ENCODE measurements around the gene KIF5B.

DNA sequence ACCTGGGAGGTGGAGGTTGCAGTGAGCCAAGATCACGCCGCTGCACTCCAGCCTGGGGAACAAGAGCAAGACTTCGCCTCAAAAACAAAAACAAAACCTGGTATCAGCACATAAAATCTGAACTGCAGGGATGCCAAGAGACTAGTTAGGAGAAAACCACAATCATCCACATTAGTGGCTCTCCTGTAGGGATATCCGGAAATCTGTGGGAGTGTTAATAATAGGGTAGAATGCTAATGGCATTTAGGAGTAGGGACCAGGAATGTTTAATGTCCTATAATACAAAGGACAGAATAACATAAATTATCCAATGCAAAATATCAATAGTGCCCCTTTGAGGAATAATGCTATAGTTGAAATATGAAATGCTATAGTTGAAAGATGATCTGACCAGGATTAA lies 24.3 kb downstream of the KIF5B start:
- TF ChIP-seq, protein P1, sequence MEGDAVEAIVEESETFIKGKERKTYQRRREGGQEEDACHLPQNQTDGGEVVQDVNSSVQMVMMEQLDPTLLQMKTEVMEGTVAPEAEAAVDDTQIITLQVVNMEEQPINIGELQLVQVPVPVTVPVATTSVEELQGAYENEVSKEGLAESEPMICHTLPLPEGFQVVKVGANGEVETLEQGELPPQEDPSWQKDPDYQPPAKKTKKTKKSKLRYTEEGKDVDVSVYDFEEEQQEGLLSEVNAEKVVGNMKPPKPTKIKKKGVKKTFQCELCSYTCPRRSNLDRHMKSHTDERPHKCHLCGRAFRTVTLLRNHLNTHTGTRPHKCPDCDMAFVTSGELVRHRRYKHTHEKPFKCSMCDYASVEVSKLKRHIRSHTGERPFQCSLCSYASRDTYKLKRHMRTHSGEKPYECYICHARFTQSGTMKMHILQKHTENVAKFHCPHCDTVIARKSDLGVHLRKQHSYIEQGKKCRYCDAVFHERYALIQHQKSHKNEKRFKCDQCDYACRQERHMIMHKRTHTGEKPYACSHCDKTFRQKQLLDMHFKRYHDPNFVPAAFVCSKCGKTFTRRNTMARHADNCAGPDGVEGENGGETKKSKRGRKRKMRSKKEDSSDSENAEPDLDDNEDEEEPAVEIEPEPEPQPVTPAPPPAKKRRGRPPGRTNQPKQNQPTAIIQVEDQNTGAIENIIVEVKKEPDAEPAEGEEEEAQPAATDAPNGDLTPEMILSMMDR (IDR thresholded peaks at IDR 0.05; ENCODE audit: insufficient read depth, low read depth, low read length), result no peak
- TF ChIP-seq EZH2 (IDR thresholded peaks at IDR 0.05; ENCODE audit: insufficient read depth, low read length), result no peak

Measured in astrocyte (in vitro differentiated cells and primary cell).